ENCODE results near the gene CDKN1A.
A peak's percentile ranks its signal among the peaks of the same experiment; 100 is the strongest.

The CDKN1A gene

DNA sequence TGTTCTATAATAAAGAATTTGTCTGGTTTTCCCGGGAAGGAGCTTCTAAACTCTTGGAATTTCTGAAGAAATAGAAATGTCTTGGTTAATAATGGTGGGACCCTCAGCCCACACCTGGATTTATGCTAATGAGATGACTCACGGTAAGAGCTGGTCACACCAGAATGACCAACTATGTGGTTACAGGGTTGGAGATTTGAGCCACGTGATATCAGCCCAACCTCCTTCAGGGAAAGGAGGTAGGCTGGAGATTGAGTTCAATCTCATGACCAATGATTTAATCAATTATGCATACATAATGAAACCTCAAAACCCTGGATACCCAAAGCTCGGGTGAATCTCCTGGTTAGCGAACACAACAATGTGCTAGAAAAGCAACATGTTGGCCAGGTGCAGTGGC, 22.1 kb upstream of the CDKN1A start:
- no peak for DNase-seq

- no peak for DNase-seq
These were observed 21.2 kb upstream of the CDKN1A start for GRCh38 chr6:36657271-36657670.

GRCh38 chr6:36657942-36658544, 20.5 kb upstream of the CDKN1A start:
- DNase-seq: no peak

DNA sequence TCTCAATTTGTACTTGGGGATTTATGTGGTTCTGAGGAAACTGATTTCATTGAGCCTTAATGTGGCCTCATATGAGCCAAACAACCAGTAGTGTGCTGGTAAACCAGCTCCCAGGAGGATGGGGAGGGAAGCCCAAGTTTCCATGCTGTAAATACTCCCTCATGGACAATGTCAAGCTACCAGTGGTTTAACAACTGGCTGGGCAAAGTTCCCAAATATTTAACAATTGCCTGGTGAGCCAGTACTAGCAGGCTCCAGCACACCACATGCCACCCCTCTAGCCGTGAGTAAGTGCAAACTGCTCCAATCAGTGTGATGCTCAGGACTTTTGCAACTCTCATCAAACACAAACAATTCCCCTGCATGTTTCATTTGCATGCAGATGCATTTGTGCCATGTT, 19.2 kb upstream of the CDKN1A start:
- DNase-seq: no peak

- DNase-seq: peak in 4 of 14 donors; percentile 17 to 52 (median 25)
These were observed 17.6 kb upstream of the CDKN1A start for GRCh38 chr6:36660771-36661471.

DNA sequence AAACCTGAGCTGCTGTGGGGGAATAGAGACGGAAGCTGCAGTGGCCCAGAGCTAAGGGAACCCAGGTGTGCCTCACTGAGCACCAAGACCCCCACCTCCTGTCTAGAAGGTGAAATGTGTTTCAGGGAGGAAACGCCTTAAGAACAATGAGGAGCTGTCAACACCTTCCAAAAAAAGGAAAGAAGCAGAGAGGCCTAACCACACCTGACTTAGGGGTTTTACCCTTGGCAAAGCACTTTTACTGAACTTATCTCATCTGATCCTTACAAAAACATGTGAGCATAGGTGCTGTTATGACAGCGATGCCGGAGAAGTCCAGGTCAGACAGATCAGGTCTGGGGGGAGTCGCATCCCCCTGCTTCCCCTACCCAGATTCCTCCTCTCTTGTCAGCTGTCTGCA, 16.1 kb upstream of the CDKN1A start:
- DNase-seq: no peak

DNA sequence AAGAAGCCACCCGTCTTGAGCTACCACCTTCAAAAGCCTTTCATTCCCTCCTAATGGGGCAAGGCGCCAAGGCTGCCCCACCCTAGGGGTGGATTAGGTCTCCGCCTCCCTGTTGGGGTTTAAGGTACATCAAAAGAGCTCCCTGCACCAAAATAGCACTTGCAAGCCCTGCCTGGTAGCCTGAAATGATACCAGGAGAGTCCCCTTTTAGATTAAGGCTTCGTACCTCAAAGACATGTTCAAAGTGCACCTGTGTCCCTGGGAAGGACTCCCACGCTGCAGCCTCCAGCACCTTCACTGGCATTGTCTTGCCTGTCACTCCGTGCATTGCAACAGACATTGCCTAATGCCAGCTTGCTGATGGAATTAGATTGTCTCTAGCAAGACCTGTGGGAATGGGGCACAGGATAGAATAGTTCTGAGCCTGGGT, 15.7 kb upstream of the CDKN1A start:
- DNase-seq: no peak

DNA sequence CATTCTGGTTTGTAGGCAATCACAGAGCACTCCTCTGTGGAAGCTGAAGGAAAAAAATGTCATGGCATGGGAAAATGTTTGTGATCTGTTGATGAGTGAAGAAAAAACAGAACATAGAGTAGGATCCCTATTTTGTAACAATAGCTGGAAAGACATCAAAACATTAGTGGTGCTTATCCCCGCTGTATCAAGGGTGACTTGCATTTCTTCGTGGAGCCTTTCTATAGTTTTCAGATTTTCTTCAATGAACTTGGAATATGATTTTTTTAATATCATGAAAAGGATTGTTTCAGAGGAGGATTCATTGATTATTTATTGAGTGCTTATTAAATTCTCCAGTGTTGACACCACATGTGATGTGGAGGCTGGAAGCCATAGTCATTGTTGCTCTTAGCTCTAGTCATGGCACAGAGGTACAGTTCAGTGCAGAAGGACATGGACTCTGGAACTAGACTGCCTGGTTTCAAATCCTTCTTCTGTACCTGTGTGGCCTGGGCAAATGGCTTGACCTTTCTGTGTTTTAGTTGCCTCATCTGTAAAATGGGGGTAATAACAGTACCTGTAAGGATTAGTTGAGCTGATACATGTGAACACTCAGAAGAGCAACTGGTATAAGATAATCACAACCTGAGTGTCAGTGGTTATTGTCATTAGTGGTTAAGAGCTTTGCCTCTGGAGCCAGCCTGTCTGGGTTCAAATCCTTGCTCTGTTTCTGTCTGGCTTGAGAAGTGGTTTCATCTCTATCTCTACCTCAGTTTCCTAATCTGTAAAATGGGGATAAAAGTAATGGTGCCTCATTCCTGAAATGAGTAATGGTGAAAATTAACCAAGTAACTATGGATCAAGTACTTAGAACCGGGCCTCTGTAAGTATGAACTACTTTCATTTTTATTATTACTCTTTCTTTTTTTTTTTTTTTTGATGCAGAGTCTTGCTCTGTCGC, 14.7 kb upstream of the CDKN1A start:
- DNase-seq: no peak

GRCh38 chr6:36665180-36665579, 13.3 kb upstream of the CDKN1A start:
- DNase-seq: no peak

DNA sequence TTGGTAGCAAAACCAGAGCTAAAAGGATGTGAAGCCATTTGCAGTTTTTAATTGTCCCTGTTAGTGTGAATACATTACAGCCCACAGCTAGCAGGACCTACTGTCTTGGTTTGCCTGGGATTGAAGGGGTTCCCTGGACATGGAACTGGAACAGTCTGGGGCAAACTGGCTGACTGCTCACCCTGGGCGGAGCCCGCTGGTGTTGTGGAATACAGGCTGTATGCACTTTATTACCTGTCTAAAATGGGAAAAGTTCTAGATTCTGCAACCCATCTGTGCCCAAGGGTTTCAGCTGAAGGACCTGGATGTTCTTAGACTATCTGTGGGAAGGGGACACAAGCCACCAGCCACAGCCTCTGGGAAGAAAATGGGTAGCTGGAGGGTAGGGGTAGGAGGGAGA, 12.2 kb upstream of the CDKN1A start:
- no peak for DNase-seq

DNA sequence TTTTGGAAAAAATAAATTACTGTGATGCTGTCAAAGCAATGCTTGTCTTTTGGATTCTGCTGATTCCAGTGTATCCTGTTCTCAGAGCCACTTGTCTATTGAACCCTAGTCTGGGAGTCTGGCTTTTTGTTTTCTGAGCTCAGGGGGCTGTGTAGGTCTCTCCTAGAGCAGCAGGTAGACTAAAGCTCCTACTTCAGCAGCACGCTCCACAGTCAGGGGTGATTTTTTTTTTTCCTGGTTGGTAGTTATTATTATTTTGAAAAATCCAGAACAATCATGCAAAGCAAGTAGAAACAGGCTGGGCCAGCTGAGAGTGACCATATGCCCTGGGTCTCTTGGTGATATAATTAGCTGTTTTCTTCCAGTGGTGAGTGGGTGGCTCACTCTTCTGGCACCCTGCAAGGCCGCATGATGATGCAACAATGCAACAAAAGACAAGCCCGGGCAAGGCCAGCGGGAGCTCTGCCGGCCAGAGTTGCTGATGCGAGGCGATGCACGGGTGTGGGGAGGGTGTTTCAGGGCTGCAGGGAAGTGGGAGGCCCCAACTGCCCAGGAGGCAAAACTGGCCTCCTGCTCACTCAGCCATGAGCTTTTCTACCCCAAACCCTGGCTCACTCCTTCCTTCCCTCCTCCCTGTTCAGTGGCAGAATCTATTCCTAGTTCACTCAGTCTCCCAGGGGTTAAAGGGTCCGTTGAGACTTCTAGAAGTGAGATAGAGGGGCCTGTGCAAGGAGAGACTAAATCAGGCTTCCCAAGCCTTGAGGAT, 11.5 kb upstream of the CDKN1A start:
- peak in 13 of 14 donors; percentile 10 to 88 (median 57) for DNase-seq

DNA sequence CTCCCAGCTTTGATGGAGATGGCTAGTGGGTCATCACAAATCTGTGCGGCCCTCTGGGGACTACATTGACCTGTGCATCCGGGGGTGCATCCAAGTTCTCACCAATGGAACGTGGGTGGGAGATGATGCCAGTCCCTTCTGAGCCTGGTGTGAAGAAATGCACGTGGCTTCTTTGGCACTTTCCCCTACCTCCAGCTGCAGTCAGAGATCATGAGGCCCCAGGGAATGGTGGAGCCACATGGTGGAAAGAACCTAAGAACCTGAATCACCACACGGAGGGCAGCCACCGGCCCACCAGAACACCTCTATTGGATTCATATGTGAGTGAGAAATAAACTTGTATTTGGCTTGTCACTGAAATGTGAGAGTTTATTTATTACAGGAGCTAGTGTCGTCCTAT, 9.9 kb upstream of the CDKN1A start:
- no peak for DNase-seq

DNA sequence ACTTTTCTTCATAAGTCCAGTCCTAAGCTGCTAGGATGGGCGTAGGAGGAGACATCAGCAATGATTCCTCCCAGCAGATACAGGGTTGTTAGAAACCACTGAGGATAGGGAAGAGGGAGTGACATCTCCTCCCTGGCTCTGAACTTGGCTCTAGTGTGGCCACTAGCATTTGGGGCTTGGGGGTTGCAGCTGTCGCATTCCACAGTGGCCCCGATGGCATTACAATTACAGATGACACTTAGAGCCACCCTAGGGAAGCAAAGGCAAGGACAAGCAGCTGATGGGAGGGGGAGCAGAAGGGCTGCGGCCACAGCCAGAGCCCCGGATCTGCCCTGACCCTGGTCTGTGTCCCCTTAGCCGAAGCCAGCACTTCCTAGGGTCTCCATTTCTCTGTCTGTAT, 9.5 kb upstream of the CDKN1A start:
- no peak for DNase-seq

DNA sequence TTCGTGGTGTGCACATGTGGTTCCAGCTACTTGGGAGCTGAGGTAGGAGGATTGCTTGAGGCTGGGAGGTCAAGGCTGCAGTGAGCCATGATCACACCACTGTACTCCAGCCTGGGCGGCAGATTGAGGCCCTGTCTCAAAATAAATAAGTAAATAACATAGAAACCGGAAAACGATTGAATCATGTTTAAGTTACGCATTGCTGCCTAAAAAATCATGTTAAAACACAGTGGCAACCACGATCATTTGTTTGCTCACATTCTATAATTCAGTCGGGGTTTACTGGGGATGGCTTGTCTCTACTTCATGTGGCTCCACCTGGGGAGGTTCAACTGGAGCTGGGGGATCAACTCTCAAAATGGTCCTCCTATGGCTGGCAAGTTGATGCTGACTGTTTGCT, 8.2 kb upstream of the CDKN1A start:
- no peak for DNase-seq

DNA sequence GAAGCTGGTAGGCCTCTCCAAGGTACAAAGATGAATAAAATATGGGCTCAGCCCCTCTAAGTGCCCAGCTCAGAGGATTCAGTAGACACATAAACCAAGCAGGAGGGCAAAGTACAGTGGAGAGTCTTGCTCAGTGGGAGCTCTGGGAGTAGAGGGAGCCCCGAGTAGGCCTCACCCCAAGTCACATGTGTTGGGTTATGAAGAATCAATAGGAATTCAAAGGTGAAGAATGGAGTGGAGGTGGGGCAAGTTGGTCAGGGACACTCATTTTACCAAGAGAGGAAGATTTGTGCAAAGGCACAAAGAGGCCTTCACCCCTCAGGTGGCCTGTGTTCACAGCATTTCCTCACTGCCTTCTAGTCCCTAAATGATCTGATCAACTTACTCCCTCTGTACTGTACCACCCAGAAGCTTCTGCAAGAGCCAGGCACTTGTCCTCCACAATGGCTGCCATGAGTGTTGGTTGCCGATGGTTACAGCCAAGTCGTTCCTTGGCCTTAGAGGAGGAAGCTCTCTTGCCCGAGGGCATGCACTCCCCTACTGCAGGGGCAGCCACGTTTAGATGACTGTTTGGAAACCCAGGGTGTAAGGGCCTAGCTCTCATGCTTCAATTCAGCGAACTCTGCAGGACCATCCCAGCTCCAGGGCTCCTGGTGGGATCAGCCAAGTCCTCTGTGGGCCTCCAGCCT, 6.7 kb upstream of the CDKN1A start:
- DNase-seq: no peak

DNA sequence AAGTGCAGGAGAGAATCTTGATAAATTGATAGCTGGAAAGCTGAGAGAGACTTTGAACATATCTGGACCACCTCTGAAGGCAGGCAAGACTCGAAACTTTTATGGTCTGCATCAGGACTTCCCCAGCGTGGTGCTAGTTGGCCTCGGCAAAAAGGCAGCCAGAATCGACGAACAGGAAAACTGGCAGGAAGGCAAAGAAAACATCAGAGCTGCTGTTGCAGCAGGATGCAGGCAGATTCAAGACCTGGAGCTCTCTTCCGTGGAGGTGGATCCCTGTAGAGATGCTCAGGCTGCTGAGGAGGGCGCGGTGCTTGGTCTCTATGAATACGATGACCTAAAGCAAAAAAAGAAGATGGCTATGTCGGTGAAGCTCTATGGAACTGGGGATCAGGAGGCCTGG, 4.6 kb upstream of the CDKN1A start:
- no peak for DNase-seq

DNA sequence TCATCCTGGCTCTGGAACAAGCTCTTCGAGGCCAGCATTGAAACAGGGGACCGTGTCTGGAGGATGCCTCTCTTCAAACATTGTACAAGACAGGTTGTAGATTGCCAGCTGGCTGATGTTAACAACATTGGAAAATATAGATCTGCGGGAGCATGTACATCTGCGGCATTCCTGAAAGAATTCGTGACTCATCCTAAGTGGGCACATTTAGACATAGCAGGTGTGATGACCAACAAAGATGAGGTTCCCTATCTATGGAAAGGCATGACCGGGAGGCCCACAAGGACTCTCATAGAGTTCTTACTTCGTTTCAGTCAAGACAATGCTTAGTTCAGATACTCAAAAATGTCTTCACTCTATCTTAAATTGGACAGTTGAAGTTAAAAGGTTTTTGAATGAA, 3.6 kb upstream of the CDKN1A start:
- no peak for DNase-seq

DNA sequence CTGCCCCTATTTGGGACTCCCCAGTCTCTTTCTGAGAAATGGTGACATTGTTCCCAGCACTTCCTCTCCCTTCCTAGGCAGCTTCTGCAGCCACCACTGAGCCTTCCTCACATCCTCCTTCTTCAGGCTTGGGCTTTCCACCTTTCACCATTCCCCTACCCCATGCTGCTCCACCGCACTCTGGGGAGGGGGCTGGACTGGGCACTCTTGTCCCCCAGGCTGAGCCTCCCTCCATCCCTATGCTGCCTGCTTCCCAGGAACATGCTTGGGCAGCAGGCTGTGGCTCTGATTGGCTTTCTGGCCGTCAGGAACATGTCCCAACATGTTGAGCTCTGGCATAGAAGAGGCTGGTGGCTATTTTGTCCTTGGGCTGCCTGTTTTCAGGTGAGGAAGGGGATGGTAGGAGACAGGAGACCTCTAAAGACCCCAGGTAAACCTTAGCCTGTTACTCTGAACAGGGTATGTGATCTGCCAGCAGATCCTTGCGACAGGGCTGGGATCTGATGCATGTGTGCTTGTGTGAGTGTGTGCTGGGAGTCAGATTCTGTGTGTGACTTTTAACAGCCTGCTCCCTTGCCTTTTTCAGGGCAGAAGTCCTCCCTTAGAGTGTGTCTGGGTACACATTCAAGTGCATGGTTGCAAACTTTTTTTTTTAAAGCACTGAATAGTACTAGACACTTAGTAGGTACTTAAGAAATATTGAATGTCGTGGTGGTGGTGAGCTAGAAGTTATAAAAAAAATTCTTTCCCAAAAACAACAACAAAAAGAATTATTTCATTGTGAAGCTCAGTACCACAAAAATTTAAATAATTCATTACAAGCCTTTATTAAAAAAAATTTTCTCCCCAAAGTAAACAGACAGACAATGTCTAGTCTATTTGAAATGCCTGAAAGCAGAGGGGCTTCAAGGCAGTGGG, 2.1 kb upstream of the CDKN1A start:
- no peak for DNase-seq

- DNase-seq: peak in 1 of 14 donors; percentile 22
These were observed 1.3 kb upstream of the CDKN1A start for GRCh38 chr6:36677059-36677749.

Data from C1 segment of cervical spinal cord (tissue), 14 donors.